Globus pallidus (tissue), 1 donor: ENCODE results near the gene CMIP.
"Not testable (repeated sequence)": the region's sequence is repeated elsewhere in the genome, so short reads cannot be mapped to it uniquely, and the experiment has no call there.

Experiments used
- DNase-seq: peaks from one replicate; pipeline ENCODE4 v3.0.0-alpha.2; 2015; ENCODE audit warnings: low spot score

CMIP gene

DNA sequence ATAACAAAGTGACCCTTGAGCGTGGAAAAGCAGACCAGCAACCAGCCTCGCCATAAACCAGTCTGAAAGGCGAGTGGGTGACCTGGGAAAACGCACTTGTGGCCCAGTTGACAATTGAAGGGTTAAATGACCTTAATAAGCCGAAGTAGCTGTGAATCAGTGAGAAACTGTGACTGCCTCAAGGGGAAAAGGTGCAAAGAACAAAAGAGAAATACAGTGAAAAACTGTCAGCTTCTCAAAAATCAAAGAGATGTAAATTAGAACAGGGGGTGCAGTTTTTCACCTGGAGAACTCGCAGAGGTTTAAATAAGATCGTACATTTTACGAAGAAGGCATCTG lies 124.1 kb downstream of the CMIP start:
- no peak for DNase-seq

DNA sequence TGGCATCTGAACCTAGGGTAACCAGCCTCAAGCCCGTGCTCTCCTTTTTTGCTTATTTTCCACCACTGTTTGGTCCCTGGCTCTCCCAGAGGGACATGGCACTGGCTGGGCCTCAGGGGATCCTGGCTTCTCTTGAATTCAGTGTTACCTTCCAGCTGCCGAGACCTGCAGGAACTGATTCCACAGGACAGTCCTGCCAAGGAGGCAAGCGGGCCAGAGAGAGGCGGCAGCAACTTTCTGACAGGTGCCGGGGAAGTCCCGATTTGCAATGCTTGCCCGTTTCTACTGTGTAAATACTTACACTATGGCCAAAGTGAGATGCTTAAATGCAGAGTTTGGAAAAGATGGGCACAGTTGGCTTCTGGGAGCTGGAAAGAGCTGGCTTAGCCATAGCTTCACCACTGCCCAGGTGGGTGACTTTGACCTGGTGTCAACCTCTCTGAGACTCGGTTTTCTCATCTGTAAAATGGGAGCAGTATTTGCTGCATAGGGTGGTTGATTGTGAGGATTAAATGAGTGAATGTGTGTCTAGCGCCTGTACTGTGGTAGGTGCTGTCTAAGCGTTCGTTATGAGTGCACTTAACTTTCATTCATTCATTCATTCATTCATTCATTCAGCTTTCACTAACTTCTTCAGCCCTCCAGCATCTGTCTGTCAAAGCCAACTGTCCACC lies 124.9 kb downstream of the CMIP start:
- no peak for DNase-seq

DNA sequence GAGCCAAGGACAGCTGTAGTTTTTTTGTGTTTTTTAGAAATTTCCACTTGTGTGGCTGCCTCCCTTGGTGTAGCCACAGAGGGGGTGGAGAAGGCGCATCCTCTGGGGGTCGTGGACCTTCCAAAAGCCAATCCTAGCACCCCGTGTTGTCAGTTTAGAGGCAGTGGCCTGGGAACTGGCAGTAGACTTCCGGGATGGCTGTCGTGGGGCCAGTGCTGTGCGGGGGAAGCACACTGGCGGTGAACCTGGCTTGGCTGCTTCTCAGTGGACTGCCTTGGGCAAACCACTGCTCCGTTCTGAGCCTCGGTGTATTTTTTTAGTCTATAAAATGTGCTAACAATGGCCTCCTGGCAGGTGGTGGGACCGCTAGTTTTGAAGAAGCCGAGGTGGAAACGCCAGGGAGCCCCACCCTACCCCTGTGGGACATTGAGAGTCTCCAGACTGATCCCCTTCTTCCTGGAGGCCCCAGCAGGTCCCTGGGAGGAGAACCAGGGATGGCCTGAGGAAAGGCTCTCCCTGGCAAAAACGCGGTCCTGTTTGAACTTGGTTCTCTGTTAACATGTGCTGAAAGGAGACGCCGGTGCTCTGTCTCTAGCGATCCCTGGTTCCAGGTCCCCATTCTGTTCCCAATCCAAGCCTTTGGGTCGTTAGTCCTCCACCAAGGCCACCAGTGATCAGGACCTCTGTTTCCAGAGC lies 125.7 kb downstream of the CMIP start:
- DNase-seq, result no peak

DNA sequence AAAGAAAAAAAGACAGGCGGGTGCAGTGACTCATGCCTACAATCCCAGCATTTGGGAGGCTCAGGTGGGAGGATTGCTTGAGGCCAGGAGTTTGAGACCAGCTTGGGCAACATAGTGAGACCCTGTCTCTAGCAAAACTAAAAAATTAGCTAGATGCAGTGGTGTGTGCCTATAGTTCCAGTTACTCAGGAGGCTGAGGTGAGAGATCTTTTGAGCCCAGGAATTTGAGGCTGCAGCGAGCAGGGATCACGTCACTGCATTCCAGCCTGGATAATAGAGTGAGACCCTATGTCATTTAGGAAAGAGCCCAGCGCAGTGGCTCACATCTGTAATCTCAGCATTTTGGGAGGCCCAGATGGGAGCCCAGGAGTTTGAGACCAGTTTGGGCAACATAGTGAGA lies 126.6 kb downstream of the CMIP start:
- no peak for DNase-seq

DNA sequence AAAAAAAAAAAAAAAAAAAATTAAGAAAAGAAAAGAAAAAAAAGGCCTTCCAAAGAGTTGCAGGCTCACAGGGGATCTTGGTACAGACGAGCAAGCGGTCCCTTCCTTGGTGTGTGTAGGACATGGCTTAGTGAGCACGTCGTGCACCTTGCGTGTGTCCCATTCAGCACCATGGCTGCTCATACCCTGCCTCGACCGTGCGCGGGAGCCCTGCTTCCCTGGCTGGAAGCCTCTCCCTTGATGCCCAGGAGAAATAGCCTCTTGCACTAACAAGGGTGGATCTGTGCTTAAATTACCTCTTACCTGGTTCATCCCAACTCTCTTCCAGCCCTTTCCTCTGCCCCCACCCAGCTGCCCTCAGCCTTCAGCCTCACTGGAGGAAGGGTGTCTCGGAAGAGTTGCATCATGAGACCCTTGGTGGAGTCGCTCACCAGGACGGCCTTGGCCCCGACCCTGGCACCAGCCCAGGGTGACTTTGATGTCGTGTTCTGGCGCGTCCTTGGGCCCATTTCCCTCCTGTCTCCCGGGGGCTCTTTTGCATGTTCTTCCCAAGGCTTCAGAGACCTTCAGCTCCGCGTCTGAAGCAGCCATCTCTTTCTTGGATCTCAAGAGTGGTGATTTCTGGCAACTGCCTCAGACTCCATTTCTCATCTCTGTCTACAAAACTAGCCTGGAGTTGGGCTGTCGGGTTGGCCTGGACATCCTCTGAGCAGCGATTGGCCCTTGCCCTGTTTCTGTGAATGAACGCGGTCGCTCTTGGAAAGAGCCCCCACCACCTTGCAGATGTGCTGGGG lies 127.2 kb downstream of the CMIP start:
- DNase-seq, result no peak

DNA sequence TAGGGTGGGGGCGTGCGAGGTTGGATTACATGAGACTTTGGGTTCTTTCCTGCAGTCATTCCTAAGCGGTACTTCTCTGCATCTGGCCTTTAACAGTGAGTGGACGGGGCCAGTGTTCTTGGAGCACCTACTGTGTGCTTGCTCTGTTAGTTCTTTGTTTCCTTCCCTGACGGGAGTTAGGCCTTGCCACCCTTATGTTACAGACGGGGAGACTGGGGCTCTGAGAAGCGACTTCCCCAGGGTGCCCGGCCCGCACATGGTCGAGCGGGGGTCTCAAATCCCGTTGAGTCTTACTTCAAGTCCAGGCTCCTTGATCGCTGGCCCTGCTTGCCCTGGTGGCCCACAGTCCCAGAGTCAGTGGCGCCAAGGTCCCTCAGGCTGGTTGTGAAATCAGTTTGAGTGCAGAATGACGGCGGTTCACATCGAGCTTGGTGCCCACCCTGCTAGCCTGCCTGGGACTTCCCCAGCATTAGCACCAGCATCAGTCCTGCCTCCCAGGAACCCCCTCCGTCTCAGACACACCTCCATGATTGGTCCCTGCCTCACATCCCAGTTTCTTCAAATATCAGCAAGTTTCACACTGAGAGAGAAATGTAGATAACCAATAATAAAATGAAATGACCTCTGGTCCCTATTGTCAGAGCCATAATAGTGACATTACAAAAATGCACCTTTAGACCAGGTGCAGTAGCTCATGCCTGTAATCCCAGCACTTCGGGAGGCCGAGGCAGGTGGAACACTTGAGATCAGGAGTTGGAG lies 128.0 kb downstream of the CMIP start:
- DNase-seq, result no peak

DNA sequence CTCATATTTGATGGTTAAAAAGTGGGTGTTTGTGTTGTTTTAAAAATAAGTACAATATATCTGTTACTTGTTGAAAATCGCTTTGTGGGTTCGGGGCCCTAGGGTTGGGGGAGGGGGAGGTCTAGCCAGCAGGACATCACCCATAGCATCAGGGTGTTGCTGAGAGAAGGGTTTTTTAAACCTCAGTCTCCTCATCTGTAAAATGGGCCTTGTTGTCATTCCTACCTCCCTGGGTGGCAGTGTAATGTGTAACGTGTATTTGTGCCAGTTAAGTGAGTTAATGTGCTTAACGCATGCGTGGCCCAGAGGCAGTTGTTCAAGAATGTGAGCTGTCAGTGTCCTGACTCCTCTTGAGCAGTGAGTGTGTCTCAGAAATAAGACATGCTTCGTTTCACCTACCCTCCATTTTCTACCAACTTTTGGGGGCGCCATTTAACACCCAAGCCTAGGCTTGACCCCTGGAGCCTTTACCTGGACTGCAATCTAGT lies 129.0 kb downstream of the CMIP start:
- no peak for DNase-seq

DNA sequence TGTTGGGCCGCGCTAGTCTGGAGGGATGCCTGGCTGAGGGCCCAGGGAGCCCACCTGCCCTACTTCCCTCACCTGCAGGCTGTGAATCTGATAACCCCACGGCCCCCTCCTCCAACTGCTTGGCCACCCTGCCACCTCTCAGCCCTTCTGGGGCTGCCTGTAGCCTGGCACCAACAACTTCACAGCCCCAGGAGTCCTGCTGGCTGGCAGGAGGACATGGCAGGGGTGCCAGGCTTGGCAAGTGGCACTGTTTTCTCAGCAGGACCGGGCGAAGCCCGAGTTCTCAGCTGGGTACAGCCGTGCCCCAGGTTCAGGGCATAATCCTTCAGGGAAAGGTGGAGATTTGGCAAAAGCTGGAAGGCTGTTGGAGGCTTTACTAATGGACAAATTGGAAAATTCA lies 129.6 kb downstream of the CMIP start:
- no peak for DNase-seq

DNA sequence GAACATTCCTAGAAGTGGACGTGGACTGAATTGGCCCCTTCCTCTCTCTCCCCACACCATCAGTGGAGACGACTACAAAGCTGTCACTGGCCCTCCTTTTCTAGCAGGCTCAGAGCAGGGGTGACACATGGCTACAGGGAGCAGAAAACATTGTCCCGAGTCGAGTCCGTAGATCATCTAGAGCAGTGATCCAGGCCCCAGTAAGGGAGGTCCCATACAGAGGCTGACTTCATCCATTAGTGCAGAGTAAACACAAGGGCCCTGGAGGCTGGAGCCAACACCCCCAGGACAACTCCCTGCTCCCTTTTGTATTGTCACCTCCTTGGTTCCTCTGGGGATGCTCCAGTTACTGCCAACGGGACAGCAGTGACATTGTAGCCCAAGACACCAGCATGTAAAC lies 130.7 kb downstream of the CMIP start:
- no peak for DNase-seq

DNA sequence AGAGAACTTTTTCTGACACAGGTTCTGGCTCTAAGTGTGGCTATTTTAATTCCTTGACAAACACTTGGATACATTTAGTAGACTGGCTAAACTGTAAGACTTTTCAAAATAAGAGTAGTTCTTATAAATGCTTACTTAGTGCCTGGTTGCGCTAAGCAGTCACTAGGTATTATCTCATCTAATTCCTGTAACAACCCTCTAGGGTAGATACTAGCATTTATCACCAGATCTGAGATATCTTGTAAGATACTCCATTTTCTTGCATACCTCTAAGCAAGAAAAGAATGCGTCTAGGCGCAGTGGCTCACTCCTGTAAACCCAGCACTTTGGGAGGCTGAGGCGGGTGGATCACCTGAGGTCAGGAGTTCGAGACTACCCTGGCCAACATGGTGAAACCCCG lies 131.2 kb downstream of the CMIP start:
- no peak for DNase-seq

DNA sequence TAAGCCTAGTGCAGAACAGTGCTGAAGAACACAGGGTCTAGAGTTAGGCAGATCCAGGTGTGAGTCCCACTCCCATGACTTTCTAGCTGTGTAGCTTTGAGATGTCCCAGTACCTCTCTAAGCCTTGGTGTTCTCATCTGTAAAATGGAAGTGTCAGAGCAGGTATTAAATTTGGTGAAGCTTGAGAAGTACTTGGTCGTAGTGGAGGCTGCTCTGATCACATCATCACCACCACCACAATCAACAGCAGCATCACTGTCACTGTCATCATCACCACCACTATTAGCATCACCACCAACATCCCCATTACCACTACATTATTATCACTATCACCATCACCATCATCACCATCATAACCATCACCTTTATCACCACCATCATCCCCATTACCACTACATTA lies 132.1 kb downstream of the CMIP start:
- no peak for DNase-seq

DNA sequence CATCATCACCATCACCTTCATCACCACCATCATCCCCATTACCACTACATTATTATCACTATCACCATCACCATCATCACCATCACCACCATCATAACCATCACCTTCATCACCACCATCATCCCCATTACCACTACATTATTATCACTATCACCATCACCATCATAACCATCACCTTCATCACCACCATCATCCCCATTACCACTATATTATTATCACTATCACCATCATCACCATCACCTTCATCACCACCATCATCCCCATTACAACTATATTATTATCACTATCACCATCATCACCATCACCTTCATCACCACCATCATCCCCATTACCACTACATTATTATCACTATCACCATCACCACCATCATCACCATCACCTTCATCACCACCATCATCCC lies 132.7 kb downstream of the CMIP start:
- DNase-seq, result not testable (repeated sequence)

DNA sequence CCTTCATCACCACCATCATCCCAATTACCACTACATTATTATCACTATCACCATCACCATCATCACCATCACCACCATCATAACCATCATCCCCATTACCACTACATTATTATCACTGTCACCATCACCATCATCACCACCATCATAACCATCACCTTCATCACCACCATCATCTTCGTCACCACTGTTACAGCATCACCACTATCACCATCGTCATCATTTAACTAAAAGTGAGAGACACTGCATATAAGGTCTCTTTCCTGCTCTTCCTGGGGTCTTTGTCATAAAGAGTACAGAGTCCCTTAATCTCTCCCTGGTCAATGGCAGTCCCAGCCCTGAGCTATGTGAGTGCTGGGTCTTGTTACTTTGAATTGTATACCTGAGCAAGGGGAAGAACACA lies 133.5 kb downstream of the CMIP start:
- no peak for DNase-seq

DNA sequence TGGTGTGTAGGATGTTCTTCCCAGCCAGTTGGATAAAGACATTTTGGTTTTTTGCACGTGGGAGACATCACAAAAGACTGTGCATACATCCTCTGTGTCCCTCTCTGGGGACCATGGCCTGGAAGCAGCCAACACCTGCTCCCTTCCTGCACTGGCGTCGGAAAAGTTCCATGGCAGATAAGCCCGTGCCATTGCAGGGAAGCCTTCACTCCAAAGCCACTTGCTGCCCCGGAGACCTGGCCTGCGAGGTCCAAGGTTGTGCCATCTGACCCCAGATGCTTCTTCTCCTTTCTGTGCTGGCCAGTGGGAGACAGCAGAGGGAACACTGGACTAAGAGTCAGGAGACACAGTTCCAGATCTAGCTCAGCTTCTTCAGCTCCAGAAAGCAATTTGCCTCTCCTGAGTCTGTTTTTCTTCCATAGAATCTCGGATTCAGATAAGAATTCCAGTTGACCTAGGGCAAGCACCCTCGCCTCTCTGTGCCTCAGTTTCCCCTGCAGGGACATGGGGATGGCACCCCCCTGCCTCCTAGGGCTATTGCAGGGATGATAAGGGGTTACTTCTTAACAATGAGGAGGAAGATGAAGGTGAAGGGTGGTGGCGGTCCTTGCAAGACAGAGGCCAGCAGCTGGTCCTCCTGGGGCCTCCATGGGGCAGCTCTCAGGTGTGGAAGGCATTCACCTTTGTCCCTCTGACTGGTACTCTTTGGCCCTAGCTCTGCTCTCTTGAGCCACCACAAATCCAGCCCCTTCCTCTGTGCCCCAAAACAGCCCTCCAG lies 134.2 kb downstream of the CMIP start:
- DNase-seq, result no peak

DNA sequence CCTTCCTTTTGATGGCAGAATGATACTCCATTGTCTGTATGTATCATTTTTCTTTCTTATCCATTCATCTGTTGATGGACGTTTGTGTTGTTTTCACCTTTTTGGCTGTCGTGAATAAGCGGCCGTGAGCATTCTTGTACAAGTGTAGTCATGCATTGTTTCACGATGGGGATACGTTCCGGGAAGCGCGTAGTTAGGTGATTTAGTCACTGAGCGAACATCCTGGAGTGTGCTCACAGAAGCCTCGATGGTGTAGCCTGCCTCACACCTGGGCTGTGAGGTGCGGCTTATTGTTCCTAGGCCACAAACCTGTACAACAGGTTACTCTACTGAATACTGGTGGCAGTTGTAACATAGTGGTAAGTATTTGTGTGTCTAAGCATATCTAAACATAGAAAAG lies 136.5 kb downstream of the CMIP start:
- no peak for DNase-seq

DNA sequence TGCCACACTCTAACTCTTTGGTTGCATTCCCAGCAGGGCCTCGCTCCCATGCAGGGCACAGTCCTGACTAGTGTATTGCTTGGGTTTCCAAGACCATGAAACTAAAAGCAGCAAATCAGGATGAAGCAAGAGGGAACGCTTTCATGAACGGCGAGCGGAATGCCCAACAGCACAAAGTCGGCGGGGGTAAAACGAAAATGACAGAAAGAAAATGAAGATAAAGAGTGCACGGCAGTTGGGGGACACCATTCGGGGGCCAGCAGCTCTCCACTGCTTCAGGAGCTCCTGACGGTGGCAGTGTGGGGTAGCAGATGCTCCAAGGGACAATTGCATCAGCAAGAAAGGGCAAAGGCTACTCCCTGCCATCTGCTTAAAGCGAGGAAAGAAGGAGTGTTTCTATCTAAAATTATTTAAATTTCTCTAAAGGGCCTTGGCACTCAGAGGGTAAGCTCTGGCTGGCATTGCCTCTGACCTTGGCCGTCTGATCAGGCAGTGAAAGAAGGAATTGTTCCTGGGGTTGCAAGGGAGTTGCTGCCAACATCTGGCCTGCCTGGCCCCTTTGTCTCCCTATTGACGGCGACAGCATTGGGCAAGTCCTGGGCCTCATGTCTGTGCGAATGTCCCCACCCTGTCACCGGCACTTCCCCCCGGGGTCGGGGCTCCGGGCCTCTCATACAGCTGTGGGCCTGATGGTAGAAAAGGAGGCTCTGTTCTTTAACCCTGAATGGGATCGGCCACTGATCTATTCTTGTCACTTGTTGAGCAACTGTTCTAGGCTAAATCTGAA lies 138.2 kb downstream of the CMIP start:
- DNase-seq, result peak; percentile 89

DNA sequence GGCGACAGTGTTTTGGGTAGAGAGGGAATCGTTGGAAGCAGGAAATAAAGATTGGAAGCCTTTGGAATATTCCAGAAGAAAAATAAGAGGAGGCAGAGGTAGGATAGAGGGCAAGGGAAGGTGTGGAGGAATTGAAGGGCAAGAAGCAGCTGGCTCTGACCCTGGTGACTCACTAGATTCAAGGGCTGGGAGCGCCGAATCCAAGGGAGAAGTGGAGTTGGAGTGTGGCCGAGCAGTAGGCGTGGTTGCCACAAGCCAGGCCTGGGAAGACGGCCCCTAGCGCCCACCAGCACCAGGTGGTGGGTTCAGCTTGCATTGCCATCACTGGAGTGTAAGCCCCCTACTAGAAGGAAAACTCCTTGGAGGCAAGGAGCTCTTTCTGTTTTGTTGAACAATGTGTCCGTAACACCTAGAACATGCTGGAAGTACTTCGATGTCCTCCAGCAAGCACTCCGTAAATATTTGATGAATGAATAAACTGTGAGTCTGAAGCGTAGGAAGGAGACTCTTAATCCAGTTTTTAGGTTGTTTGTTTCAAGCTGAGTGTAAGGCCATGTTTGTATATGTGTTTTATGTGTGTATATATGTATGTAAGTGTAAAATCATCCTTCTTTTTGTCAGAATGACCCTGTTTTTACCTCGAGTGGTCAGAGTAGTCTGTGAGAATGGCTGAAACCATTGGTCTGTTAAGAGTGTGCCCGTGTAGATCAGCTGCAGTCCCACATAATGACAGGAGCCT lies 139.5 kb downstream of the CMIP start:
- DNase-seq, result no peak

DNA sequence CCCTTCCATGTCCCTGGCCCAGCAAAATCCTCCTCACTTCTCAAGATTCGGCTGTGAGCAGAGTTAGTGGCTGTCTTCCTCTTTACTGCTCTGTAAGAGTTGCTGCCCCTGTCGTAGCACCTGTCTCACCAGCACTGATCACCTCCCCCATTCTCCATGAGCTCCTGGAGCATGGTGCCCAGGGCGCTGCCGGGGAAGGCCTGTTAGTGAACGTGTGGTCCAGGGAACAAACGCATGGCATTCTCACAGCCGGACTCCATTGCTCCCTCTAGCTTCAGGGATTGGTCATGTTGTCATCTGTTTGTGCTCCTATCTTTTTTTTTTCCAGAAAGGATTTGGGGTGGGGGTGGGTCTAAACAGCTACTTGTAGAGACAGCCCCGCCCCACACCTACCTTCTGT lies 141.2 kb downstream of the CMIP start:
- no peak for DNase-seq

DNA sequence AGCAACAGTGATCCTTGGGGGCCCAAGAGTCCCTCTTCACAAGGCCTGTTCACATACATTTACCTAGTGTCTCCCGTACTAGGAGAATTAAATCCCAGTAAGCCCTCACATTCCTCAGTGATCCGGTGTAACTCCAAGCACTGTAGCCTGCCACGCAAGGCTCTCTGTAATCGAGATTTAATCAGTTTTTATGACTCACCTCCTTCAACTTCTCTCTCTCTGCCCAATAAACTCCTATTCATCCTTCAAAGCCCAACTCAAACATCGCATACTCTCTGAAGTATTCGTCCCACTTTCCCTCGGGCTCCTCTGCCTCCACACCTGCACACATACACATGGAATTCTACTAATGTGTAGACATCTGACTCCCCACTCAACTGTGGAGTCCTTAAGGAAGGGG lies 141.8 kb downstream of the CMIP start:
- no peak for DNase-seq

DNA sequence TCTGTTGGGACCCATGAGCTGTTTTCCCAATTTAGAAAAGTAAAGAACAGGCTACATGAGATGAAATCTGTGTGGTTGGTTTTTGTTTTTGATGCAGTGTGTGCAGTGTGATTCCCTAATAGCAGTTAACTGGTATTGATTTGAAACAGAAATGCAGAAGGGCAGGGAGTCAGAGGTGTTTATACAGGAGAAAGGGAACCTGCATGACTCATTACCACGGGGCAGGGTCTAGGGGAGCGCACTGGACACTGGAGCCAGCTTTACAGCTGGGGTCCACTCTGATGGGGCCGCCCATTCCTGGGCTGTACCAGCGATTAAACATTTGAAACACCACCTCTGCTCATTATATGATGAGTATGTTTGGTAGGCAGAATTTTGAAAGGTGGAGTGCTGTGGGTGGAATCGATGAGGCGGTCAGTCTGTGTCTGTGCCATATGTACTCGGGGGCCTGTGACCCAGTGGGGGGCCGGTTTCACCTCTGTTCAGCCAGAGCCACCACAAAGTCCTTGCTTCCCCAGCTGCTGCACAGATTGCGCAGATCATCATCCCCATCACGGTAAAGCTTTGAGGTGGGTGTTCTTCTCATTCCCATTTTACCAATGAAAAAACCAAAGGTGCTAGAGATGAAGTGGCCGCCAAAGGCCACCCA lies 142.5 kb downstream of the CMIP start:
- DNase-seq, result no peak
